ENCODE results near the gene TMEM87A.

The TMEM87A gene

GRCh38 chr15:42201801-42202200 is 71.4 kb downstream of the TMEM87A start:
- no peak for DNase-seq

GRCh38 chr15:42199126-42199525 is 74.1 kb downstream of the TMEM87A start:
- no peak for DNase-seq

- no peak for DNase-seq
These were observed 74.7 kb downstream of the TMEM87A start for GRCh38 chr15:42198516-42198915.

GRCh38 chr15:42194513-42194912 is 78.7 kb downstream of the TMEM87A start:
- DNase-seq = no peak

- DNase-seq = no peak
These were observed 79.8 kb downstream of the TMEM87A start for GRCh38 chr15:42193383-42193782.

- DNase-seq = no peak
These were observed 81.5 kb downstream of the TMEM87A start for GRCh38 chr15:42191610-42192346.

- DNase-seq = no peak
These were observed 82.9 kb downstream of the TMEM87A start for GRCh38 chr15:42190370-42190769.

GRCh38 chr15:42185801-42186200 is 87.4 kb downstream of the TMEM87A start:
- DNase-seq = no peak

GRCh38 chr15:42184736-42185135 is 88.5 kb downstream of the TMEM87A start:
- DNase-seq = no peak

- no peak for DNase-seq
These were observed 88.9 kb downstream of the TMEM87A start for GRCh38 chr15:42184296-42184695.

- no peak for DNase-seq
These were observed 90.3 kb downstream of the TMEM87A start for GRCh38 chr15:42182961-42183360.

- DNase-seq = no peak
These were observed 90.8 kb downstream of the TMEM87A start for GRCh38 chr15:42182328-42182886.

GRCh38 chr15:42178056-42178455 is 95.2 kb downstream of the TMEM87A start:
- no peak for DNase-seq

- no peak for DNase-seq
These were observed 97.6 kb downstream of the TMEM87A start for GRCh38 chr15:42175671-42176070.

GRCh38 chr15:42172475-42172874 is 100.8 kb downstream of the TMEM87A start:
- DNase-seq = no peak

GRCh38 chr15:42171795-42172194 is 101.4 kb downstream of the TMEM87A start:
- DNase-seq = no peak

- no peak for DNase-seq
These were observed 102.1 kb downstream of the TMEM87A start for GRCh38 chr15:42171122-42171521.

GRCh38 chr15:42166225-42166940 is 106.8 kb downstream of the TMEM87A start:
- DNase-seq = no peak

- no peak for DNase-seq
These were observed 108.1 kb downstream of the TMEM87A start for GRCh38 chr15:42165106-42165505.

GRCh38 chr15:42163947-42164550 is 109.2 kb downstream of the TMEM87A start:
- no peak for DNase-seq

GRCh38 chr15:42163291-42163690 is 109.9 kb downstream of the TMEM87A start:
- DNase-seq = no peak

Data from activated CD4-positive, CD25-positive, alpha-beta regulatory T cell (primary cell).